Measurements from ENCODE around the gene HDGFL2. TPM values are rescaled to one million over a fixed set of nuclear protein-coding genes. Genes with fewer than 3 reads are reported as not detected.

HDGFL2 gene
- total and polyA plus RNA-seq, 10 of the 15 experiments (the other 5 are each of a cell fraction or from before 2014, with no cell fraction given) = 0.16 to 56.9 (median 25.3) TPM

GRCh38 chr19:4487572-4487971, 15.5 kb downstream of the HDGFL2 start:
- BruUV-seq (replicated peaks) = no TSS peak
- H3K9me3 ChIP-seq (replicated peaks; ENCODE audit: control insufficient read depth, insufficient read depth, low read length) = no peaks in the 10 kb centered on the region
- H4K20me1 ChIP-seq (ENCODE audit: control insufficient read depth, insufficient read depth) = no peaks in the 10 kb centered on the region
- H3K27ac ChIP-seq (ENCODE audit: control insufficient read depth, insufficient read depth) = no peak overlapping the region
- ATAC-seq = no peak
- no peak for DNase-seq (ENCODE audit: low read depth, low spot score)
- no peak for TF ChIP-seq NKRF (conservative IDR thresholded peaks at IDR 0.05)
- TF ChIP-seq TARDBP (IDR thresholded peaks at IDR 0.05; ENCODE audit: borderline replicate concordance) = no peak
- no peak for TF ChIP-seq CBX5 (IDR thresholded peaks at IDR 0.05; ENCODE audit: low read depth)
- TF ChIP-seq RELA (IDR thresholded peaks at IDR 0.05; ENCODE audit: borderline replicate concordance, partially characterized antibody) = no peak
- no peak for TF ChIP-seq POU2F2 (IDR thresholded peaks at IDR 0.05; ENCODE audit: borderline replicate concordance, low read depth, low read length)
- no peak for TF ChIP-seq ELK1 (IDR thresholded peaks at IDR 0.05; ENCODE audit: low read depth, low read length)
- no peak for TF ChIP-seq YBX1 (IDR thresholded peaks at IDR 0.05)
- no peak for TF ChIP-seq RELB (IDR thresholded peaks at IDR 0.05; ENCODE audit: low read depth)
- H3K4me3 ChIP-seq = no peak overlapping the region
- in situ Hi-C loops (cut with MboI) = no loop called here
- SMC1A ChIA-PET (ENCODE audit: uncharacterized antibody, unreplicated experiment) = no interaction called here
- CTCF ChIA-PET = no interaction called here
- 90% methylated on average over 11 of the region's 11 CpGs for WGBS (ENCODE audit: insufficient coverage, insufficient replicate concordance, low lambda C conversion rate, missing lambda C conversion rate)
- no peaks in the 10 kb centered on the region for H3K79me2 ChIP-seq (ENCODE audit: control insufficient read depth, insufficient read depth, low read length)
- intact Hi-C loops (cut with micrococcal nuclease; ENCODE audit: unreplicated experiment) = no loop called here
- peaks cover 9 to 11% of the 10 kb centered on the region in 2 experiments; a peak in 3 of 4 replicates for H3K36me3 ChIP-seq (ENCODE audit: control insufficient read depth in 2 of 2, insufficient read depth in 2 of 2, low read length in 1 of 2)
- no peak overlapping the region for H2AFZ ChIP-seq (ENCODE audit: control insufficient read depth, low read depth, low read length)
- RAD21 ChIA-PET (ENCODE audit: unreplicated experiment) = no interaction called here
- H3K9ac ChIP-seq (ENCODE audit: control insufficient read depth, insufficient read depth, low read length) = no peak overlapping the region
- H3K4me1 ChIP-seq (ENCODE audit: control insufficient read depth, insufficient read depth, low read length) = no peaks in the 10 kb centered on the region
- H3K27me3 ChIP-seq (replicated peaks in 1 of 2; ENCODE audit: control insufficient read depth in 2 of 2, insufficient read depth in 2 of 2, low read length in 1 of 2) = no peaks in the 10 kb centered on the region
- no peak overlapping the region for H3K4me2 ChIP-seq (ENCODE audit: control insufficient read depth, insufficient read depth)
- POLR2A ChIA-PET = no interaction called here
- no peak for FAIRE-seq

All from GM12878 (cell line).